ENCODE measurements around the gene AGMO. TPM values are rescaled to one million over a fixed set of nuclear protein-coding genes. Genes with fewer than 3 reads are reported as not detected.

Gene AGMO
- total RNA-seq (2014; rRNA removed; shearing (Covaris generic)): not detected in 2 replicates
- 0.19 TPM in 1 of 2 replicates, not detected in the other for polyA plus RNA-seq (2015; cell fraction: cytosol; rRNA removed)
- not detected in 2 replicates for polyA plus RNA-seq (2015; cell fraction: nucleus; rRNA removed)

GRCh38 chr7:15561835-15562234 lies at the start of gene AGMO:
Gene AGMO, minus strand, starts transcription at chr7:15562015.
- peak; percentile 47 for DNase-seq (ENCODE audit: low read depth)

- no peak for DNase-seq (ENCODE audit: low read depth)
Measured at GRCh38 chr7:15610503-15610902, 48.7 kb upstream of the AGMO start.

- DNase-seq (ENCODE audit: low read depth): no peak
Measured at GRCh38 chr7:15609287-15609686, 47.5 kb upstream of the AGMO start.

- DNase-seq (ENCODE audit: low read depth): no peak
Measured at GRCh38 chr7:15607529-15608210, 45.9 kb upstream of the AGMO start.

GRCh38 chr7:15606561-15606960 lies 44.7 kb upstream of the AGMO start:
- DNase-seq (ENCODE audit: low read depth): no peak

- DNase-seq (ENCODE audit: low read depth): no peak
Measured at GRCh38 chr7:15604166-15604565, 42.4 kb upstream of the AGMO start.

GRCh38 chr7:15603124-15603523 lies 41.3 kb upstream of the AGMO start:
- peak; percentile 71 for DNase-seq (ENCODE audit: low read depth)

GRCh38 chr7:15602236-15602635 lies 40.4 kb upstream of the AGMO start:
- DNase-seq (ENCODE audit: low read depth): no peak

- no peak for DNase-seq (ENCODE audit: low read depth)
Measured at GRCh38 chr7:15601175-15601574, 39.4 kb upstream of the AGMO start.

GRCh38 chr7:15600298-15600697 lies 38.5 kb upstream of the AGMO start:
- DNase-seq (ENCODE audit: low read depth): no peak

- DNase-seq (ENCODE audit: low read depth): no peak
Measured at GRCh38 chr7:15594461-15594860, 32.6 kb upstream of the AGMO start.

- DNase-seq (ENCODE audit: low read depth): no peak
Measured at GRCh38 chr7:15593382-15593781, 31.6 kb upstream of the AGMO start.

- no peak for DNase-seq (ENCODE audit: low read depth)
Measured at GRCh38 chr7:15586266-15586665, 24.5 kb upstream of the AGMO start.

- DNase-seq (ENCODE audit: low read depth): no peak
Measured at GRCh38 chr7:15584575-15584974, 22.8 kb upstream of the AGMO start.

GRCh38 chr7:15582773-15583172 lies 21.0 kb upstream of the AGMO start:
- DNase-seq (ENCODE audit: low read depth): no peak

- no peak for DNase-seq (ENCODE audit: low read depth)
Measured at GRCh38 chr7:15581352-15581951, 19.6 kb upstream of the AGMO start.

GRCh38 chr7:15580604-15581351 lies 19.0 kb upstream of the AGMO start:
- DNase-seq (ENCODE audit: low read depth): no peak

- DNase-seq (ENCODE audit: low read depth): no peak
Measured at GRCh38 chr7:15577600-15577999, 15.8 kb upstream of the AGMO start.

GRCh38 chr7:15571301-15571878 lies 9.6 kb upstream of the AGMO start:
- DNase-seq (ENCODE audit: low read depth): no peak

- DNase-seq (ENCODE audit: low read depth): no peak
Measured at GRCh38 chr7:15567652-15568051, 5.8 kb upstream of the AGMO start.

GRCh38 chr7:15567036-15567435 lies 5.2 kb upstream of the AGMO start:
- no peak for DNase-seq (ENCODE audit: low read depth)

GRCh38 chr7:15566476-15566875 lies 4.7 kb upstream of the AGMO start:
- DNase-seq (ENCODE audit: low read depth): no peak
